GM12878 (cell line): Measurements from ENCODE around the gene DGKI. TPM values are rescaled to one million over a fixed set of nuclear protein-coding genes. Genes with fewer than 3 reads are reported as not detected.

ENCODE experiments used
- ATAC-seq: fragments of 200-7000 bp; cut with Tn5 transposase; 3 replicates; pipeline ENCODE4 v1.9.1; 2020; ENCODE audit warnings: mild to moderate bottlenecking, moderate library complexity
- BruUV-seq: library from RNA; stranded (reverse); fragments of 400-500 nt; replicated peaks from 2 replicates; lab custom pipeline; 2021; lab: Mats Ljungman, UMichigan
- CTCF ChIA-PET: fragments of 300-600 bp; sonication (Branson Sonifier 250); formaldehyde crosslinking; extraction: SDS; loops from one replicate; lab custom pipeline; 2021; ENCODE audit warnings: inconsistent platforms; lab: Yijun Ruan, JAX
- POLR2A ChIA-PET: fragments of 350-600 bp; formaldehyde crosslinking; extraction: SDS; loops from one replicate; lab custom pipeline; 2021; ENCODE audit warnings: inconsistent platforms; lab: Charles Lee
- RAD21 ChIA-PET: fragments of 300-600 bp; sonication (Branson Sonifier 250); formaldehyde crosslinking; loops from one replicate; lab custom pipeline; 2023; ENCODE audit warnings: antibody characterized with exemption; ENCODE audit not compliant: unreplicated experiment; lab: Charles Lee
- SMC1A ChIA-PET: fragments of 300-600 bp; sonication (Branson Sonifier 250); formaldehyde crosslinking; loops from one replicate; lab custom pipeline; 2023; ENCODE audit not compliant: unreplicated experiment, uncharacterized antibody; lab: Charles Lee
- DNase-seq: peaks from one replicate; pipeline ENCODE4 v3.0.0-alpha.2; 2011; ENCODE audit warnings: low read depth, low spot score
- FAIRE-seq: peaks from 3 replicates; lab custom pipeline; 2011; peaks lifted over from hg19 to GRCh38; lab: Jason Lieb, UNC
- H2AFZ ChIP-seq: 2 replicates; pipeline ENCODE4 v1.6.0; 2011; ENCODE audit warnings: low read depth, low read length, control low read depth; ENCODE audit not compliant: control insufficient read depth
- H3K27ac ChIP-seq: 2 replicates; pipeline ENCODE4 v1.5.1; 2011; ENCODE audit warnings: control low read depth; ENCODE audit not compliant: control insufficient read depth, insufficient read depth
- H3K27me3 ChIP-seq, 2 experiments: replicated peaks in 1 of 2; 2 replicates each; pipeline versions ENCODE4 v1.6.0 to v1.6.1; 2011; ENCODE audit warnings: low read length in 1 of 2; ENCODE audit not compliant: control insufficient read depth in 2 of 2, insufficient read depth in 2 of 2
- H3K36me3 ChIP-seq, 2 experiments: 2 replicates each; pipeline ENCODE4 v1.5.1; 2011; ENCODE audit warnings: low read length in 1 of 2; ENCODE audit not compliant: control insufficient read depth in 2 of 2, insufficient read depth in 2 of 2
- H3K4me1 ChIP-seq: 2 replicates; pipeline ENCODE4 v1.6.1; 2011; ENCODE audit warnings: mild to moderate bottlenecking, low read length, moderate library complexity, mixed read lengths; ENCODE audit not compliant: control insufficient read depth, insufficient read depth
- H3K4me2 ChIP-seq: 2 replicates; pipeline ENCODE4 v1.6.0; 2011; ENCODE audit warnings: control low read depth; ENCODE audit not compliant: control insufficient read depth, insufficient read depth
- H3K4me3 ChIP-seq: fragments of 200-600 bp; sonication (generic); 2 replicates; pipeline ENCODE4 v1.5.1; 2016
- H3K79me2 ChIP-seq: 2 replicates; pipeline ENCODE4 v1.6.0; 2011; ENCODE audit warnings: low read length; ENCODE audit not compliant: control insufficient read depth, insufficient read depth
- H3K9ac ChIP-seq: 2 replicates; pipeline ENCODE4 v1.8.0; 2011; ENCODE audit warnings: low read length, control low read depth, mixed read lengths; ENCODE audit not compliant: control insufficient read depth, insufficient read depth
- H3K9me3 ChIP-seq: replicated peaks from 3 replicates; pipeline ENCODE4 v1.5.1; 2011; ENCODE audit warnings: mild to moderate bottlenecking, low read length; ENCODE audit not compliant: control insufficient read depth, insufficient read depth
- H4K20me1 ChIP-seq: 2 replicates; pipeline ENCODE4 v1.6.0; 2011; ENCODE audit not compliant: control insufficient read depth, insufficient read depth
- CEBPB ChIP-seq, 2 experiments: fragments of 150-350 bp in 1 of 2; IDR thresholded peaks; 2 replicates each; pipeline ENCODE4 v1.6.1; 2012 to 2014; ENCODE audit warnings: low read depth in 2 of 2, low read length in 2 of 2, borderline replicate concordance in 1 of 2, inconsistent platforms in 1 of 2
- LARP7 ChIP-seq: fragments of 450-650 bp; IDR thresholded peaks from 2 replicates; pipeline ENCODE4 v1.6.1; 2017; ENCODE audit warnings: mild to moderate bottlenecking
- NFYB ChIP-seq: IDR thresholded peaks from 2 replicates; pipeline ENCODE4 v1.6.1; 2011; ENCODE audit warnings: low read depth, mild to moderate bottlenecking, low read length, improper control_type of control experiment, moderate library complexity; ENCODE audit not compliant: insufficient read depth
- NRF1 ChIP-seq: conservative IDR thresholded peaks from 2 replicates; pipeline ENCODE4 v1.6.1; 2011; ENCODE audit warnings: mild to moderate bottlenecking, low read depth, low read length, improper control_type of control experiment
- SMC3 ChIP-seq: IDR thresholded peaks from 2 replicates; pipeline ENCODE4 v1.6.1; 2011; ENCODE audit warnings: low read length, improper control_type of control experiment, borderline replicate concordance
- TCF3 ChIP-seq: IDR thresholded peaks from 2 replicates; pipeline ENCODE4 v1.6.1; 2012; ENCODE audit warnings: low read depth, mild to moderate bottlenecking, low read length, borderline replicate concordance; ENCODE audit not compliant: insufficient read depth
- ZNF687 ChIP-seq: fragments of 450-650 bp; IDR thresholded peaks from 2 replicates; pipeline ENCODE4 v1.6.1; 2017; ENCODE audit warnings: mild to moderate bottlenecking, moderate library complexity
- WGBS: methylation state at CpG from one replicate; pipeline ENCODE4 v1.1.6; 2016; ENCODE audit warnings: low lambda C conversion rate; ENCODE audit not compliant: insufficient replicate concordance, insufficient coverage; ENCODE audit errors: missing lambda C conversion rate; 5-methylcytosine and 5-hydroxymethylcytosine counted together
- in situ Hi-C: fragments of 300-500 bp; cut with MboI; formaldehyde crosslinking; loops from 9 replicates; pipeline ENCODE4 v1.14.3; 2018; ENCODE audit warnings: mixed read lengths
- intact Hi-C: fragments of 100-400 bp; cut with micrococcal nuclease; formaldehyde crosslinking; loops from one replicate; pipeline ENCODE4 v1.14.2; 2022; ENCODE audit not compliant: unreplicated experiment
- polyA plus RNA-seq, 11 experiments: library from polyadenylated mRNA; depleted of rRNA in 4 of 11; unstranded in 6 of 11; stranded (reverse) in 5 of 11; fragments of >200 nt; fragmentation: Nextera tagmentation in 4 of 11; fragmentation: Illumina TruSeq in 1 of 11; extraction: Ambion mirVana in 4 of 11; extraction: Trizol in 1 of 11; gene quantifications; 1 replicate in 1 of 11; 2 replicates in 10 of 11; pipeline versions ENCODE4 v1.2.1 to v1.2.3, GENCODE V29; 2011 to 2016; ENCODE audit warnings: inconsistent platforms in 2 of 11, missing spikeins in 2 of 11, low read depth in 1 of 11
- total RNA-seq, 4 experiments: library from RNA; depleted of rRNA in 3 of 4; stranded (reverse); fragments of >200 nt in 3 of 4; fragmentation: Illumina TruSeq in 1 of 4; extraction: Trizol in 1 of 4; gene quantifications; 2 replicates each; pipeline versions ENCODE4 v1.2.1 to v1.2.3, GENCODE V29; 2013 to 2021
- TF ChIP-seq, protein P1 (sequence below): fragments of 450-650 bp; formaldehyde crosslinking; IDR thresholded peaks from 2 replicates; pipeline ENCODE4 v1.5.0; 2022; ENCODE audit warnings: mild to moderate bottlenecking, missing genetic modification characterization
- TF ChIP-seq, protein P2 (sequence below): fragments of 450-650 bp; IDR thresholded peaks from 2 replicates; pipeline ENCODE4 v1.6.1; 2016; ENCODE audit warnings: mild to moderate bottlenecking

Gene DGKI
- total and polyA plus RNA-seq, 10 of the 15 experiments (the other 5 are each of a cell fraction or from before 2014, with no cell fraction given) = 10.4 to 37.1 (median 22.1) TPM

DNA sequence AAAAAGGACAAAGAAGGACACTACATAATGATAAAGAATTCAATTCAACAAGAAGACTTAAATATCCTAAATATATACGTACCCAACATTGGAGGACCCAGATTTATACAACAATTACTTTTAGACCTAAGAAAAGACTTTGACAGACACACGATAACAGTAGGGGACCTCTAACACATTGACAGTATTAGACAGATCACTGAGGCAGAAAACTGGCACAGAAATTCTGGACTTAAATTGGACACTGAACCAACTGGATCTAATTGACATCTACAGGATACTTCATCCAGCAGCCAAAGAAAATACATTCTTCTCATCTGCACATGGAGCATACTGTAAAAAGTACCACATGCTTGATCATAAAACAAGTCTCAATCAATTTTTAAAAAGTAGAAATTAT is 103.8 kb downstream of the DGKI start:
- ChIA-PET RAD21 (interaction anchor here (1.6 kb wide), 1 partner anchor 31 kb away, joined by 3 read pairs; no protein-coding TSS in a partner anchor), CTCF (no interaction called here), POLR2A (no interaction called here), SMC1A (interaction anchor here (1.5 to 3.3 kb wide), 2 partner anchors 13 to 40 kb away, joined by 3 to 30 read pairs; no protein-coding TSS in a partner anchor)
- Histone ChIP-seq H3K27ac (no peak overlapping the region), H4K20me1 (no peaks in the 10 kb centered on the region), H3K4me1 (no peaks in the 10 kb centered on the region), H3K4me3 (no peak overlapping the region), H3K4me2 (no peak overlapping the region), H3K36me3 (no peaks in the 10 kb centered on the region), H3K9ac (no peak overlapping the region), H2AFZ (no peak overlapping the region), H3K79me2 (no peaks in the 10 kb centered on the region), H3K27me3 (no peaks in the 10 kb centered on the region), H3K9me3 (no peaks in the 10 kb centered on the region)
- WGBS = 71% methylated on average over 2 of the region's 2 CpGs
- no peak for FAIRE-seq
- no peak for ATAC-seq
- BruUV-seq = no TSS peak
- TF ChIP-seq NRF1 (no peak), ZNF687 (no peak), NFYB (no peak), SMC3 (no peak), CEBPB (IDR thresholded peaks at IDR 0.05; ENCODE audit: borderline replicate concordance in 1 of 2, low read depth in 2 of 2, low read length in 2 of 2) (no peak), LARP7 (no peak), TCF3 (no peak)
- TF ChIP-seq, protein P1, sequence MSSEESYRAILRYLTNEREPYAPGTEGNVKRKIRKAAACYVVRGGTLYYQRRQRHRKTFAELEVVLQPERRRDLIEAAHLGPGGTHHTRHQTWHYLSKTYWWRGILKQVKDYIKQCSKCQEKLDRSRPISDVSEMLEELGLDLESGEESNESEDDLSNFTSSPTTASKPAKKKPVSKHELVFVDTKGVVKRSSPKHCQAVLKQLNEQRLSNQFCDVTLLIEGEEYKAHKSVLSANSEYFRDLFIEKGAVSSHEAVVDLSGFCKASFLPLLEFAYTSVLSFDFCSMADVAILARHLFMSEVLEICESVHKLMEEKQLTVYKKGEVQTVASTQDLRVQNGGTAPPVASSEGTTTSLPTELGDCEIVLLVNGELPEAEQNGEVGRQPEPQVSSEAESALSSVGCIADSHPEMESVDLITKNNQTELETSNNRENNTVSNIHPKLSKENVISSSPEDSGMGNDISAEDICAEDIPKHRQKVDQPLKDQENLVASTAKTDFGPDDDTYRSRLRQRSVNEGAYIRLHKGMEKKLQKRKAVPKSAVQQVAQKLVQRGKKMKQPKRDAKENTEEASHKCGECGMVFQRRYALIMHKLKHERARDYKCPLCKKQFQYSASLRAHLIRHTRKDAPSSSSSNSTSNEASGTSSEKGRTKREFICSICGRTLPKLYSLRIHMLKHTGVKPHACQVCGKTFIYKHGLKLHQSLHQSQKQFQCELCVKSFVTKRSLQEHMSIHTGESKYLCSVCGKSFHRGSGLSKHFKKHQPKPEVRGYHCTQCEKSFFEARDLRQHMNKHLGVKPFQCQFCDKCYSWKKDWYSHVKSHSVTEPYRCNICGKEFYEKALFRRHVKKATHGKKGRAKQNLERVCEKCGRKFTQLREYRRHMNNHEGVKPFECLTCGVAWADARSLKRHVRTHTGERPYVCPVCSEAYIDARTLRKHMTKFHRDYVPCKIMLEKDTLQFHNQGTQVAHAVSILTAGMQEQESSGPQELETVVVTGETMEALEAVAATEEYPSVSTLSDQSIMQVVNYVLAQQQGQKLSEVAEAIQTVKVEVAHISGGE = no peak
- TF ChIP-seq, protein P2, sequence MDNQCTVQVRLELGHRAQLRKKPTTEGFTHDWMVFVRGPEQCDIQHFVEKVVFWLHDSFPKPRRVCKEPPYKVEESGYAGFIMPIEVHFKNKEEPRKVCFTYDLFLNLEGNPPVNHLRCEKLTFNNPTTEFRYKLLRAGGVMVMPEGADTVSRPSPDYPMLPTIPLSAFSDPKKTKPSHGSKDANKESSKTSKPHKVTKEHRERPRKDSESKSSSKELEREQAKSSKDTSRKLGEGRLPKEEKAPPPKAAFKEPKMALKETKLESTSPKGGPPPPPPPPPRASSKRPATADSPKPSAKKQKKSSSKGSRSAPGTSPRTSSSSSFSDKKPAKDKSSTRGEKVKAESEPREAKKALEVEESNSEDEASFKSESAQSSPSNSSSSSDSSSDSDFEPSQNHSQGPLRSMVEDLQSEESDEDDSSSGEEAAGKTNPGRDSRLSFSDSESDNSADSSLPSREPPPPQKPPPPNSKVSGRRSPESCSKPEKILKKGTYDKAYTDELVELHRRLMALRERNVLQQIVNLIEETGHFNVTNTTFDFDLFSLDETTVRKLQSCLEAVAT = no peak
- in situ Hi-C loops = no loop called here
- no peak for DNase-seq
- intact Hi-C loops = no loop called here
